Adipocyte (in vitro differentiated cells): Measurements from ENCODE around the gene SCAP.

Experiments
- DNase-seq: peaks from one replicate; pipeline ENCODE4 v3.0.0-alpha.2; 2015; ENCODE audit warnings: low read depth
- H3K27me3 ChIP-seq: replicated peaks from 2 replicates; pipeline ENCODE4 v1.7.0; 2013; ENCODE audit warnings: mild to moderate bottlenecking, low read length, moderate library complexity; ENCODE audit not compliant: control insufficient read depth, insufficient read depth
- H3K36me3 ChIP-seq: 2 replicates; pipeline ENCODE4 v1.7.0; 2013; ENCODE audit warnings: low read length, mild to moderate bottlenecking, moderate library complexity; ENCODE audit not compliant: control insufficient read depth, insufficient read depth, severe bottlenecking
- H3K4me1 ChIP-seq: 2 replicates; pipeline ENCODE4 v1.7.0; 2013; ENCODE audit warnings: mild to moderate bottlenecking, low read length, moderate library complexity; ENCODE audit not compliant: control insufficient read depth, insufficient read depth
- H3K4me3 ChIP-seq: 2 replicates; pipeline ENCODE4 v1.7.0; 2013; ENCODE audit warnings: mild to moderate bottlenecking, low read length, moderate library complexity
- H3K9ac ChIP-seq: 2 replicates; pipeline ENCODE4 v1.7.0; 2013; ENCODE audit warnings: mild to moderate bottlenecking, low read length, moderate library complexity
- H3K9me3 ChIP-seq: 2 replicates; pipeline ENCODE4 v1.7.0; 2013; ENCODE audit warnings: mild to moderate bottlenecking, low read length, moderate library complexity; ENCODE audit not compliant: control insufficient read depth

Gene SCAP

DNA sequence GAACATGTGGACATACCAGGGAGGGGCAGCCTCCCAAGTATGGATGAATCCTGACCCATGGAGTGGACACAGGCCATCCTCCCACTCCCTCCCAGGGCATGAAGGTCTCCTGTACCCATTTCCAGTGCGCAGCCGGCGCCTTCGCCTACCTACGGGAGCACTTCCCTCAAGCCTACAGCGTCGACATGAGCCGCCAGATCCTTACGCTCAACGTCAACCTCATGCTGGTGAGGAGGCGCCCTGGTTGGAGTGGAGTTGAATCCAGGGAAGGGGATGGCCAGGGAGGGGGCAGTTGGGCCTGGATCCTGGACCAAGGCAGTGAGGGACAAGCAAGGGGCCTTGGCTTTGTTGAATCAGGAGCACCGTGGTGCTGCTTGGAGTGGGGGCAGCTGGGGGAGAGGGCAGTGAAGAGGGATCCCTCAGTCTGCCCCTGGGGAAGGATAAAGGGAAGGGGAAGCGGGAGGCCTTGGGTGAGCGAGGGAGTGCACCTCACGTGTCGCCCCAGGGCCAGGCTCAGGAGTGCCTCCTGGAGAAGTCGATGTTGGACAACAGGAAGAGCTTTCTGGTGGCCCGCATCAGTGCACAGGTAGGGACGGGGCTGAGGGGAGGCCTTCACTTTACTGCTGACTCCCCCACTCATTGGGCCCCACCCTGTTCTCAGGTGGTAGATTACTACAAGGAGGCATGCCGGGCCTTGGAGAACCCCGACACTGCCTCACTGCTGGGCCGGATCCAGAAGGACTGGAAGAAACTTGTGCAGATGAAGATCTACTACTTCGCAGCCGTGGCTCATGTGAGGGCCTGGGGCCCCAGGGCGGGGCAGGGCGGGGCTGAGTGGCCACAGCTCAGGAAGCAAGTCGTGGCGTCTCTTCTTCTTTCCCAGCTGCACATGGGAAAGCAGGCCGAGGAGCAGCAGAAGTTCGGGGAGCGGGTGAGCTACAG is 69.7 kb downstream of the SCAP start:
- peak overlapping the region; percentile 59 for H3K9ac ChIP-seq
- DNase-seq: no peak
- H3K27me3 ChIP-seq: no peaks in the 10 kb centered on the region
- no peaks in the 10 kb centered on the region for H3K9me3 ChIP-seq
- peaks cover 39% of the 10 kb centered on the region for H3K36me3 ChIP-seq
- H3K4me3 ChIP-seq: no peak overlapping the region
- H3K4me1 ChIP-seq: peaks cover 40% of the 10 kb centered on the region

GRCh38 chr3:47404955-47405790 is 70.6 kb downstream of the SCAP start:
- peaks cover 41% of the 10 kb centered on the region for H3K4me1 ChIP-seq
- peak; percentile 84 for DNase-seq
- H3K27me3 ChIP-seq: no peaks in the 10 kb centered on the region
- H3K36me3 ChIP-seq: peaks cover 36% of the 10 kb centered on the region
- H3K4me3 ChIP-seq: peak overlapping the region; percentile 13
- H3K9me3 ChIP-seq: no peaks in the 10 kb centered on the region
- H3K9ac ChIP-seq: peak overlapping the region; percentile 59

- Histone ChIP-seq H3K9ac (peak overlapping the region; percentile 59), H3K27me3 (no peaks in the 10 kb centered on the region), H3K4me1 (peaks cover 43% of the 10 kb centered on the region), H3K9me3 (no peaks in the 10 kb centered on the region), H3K36me3 (peaks cover 36% of the 10 kb centered on the region), H3K4me3 (no peak overlapping the region)
- DNase-seq: no peak
These were observed 71.3 kb downstream of the SCAP start for GRCh38 chr3:47404431-47404876.

GRCh38 chr3:47399531-47400270 is 76.0 kb downstream of the SCAP start:
- Histone ChIP-seq H3K9me3 (no peaks in the 10 kb centered on the region), H3K36me3 (peaks cover 20% of the 10 kb centered on the region)

DNA sequence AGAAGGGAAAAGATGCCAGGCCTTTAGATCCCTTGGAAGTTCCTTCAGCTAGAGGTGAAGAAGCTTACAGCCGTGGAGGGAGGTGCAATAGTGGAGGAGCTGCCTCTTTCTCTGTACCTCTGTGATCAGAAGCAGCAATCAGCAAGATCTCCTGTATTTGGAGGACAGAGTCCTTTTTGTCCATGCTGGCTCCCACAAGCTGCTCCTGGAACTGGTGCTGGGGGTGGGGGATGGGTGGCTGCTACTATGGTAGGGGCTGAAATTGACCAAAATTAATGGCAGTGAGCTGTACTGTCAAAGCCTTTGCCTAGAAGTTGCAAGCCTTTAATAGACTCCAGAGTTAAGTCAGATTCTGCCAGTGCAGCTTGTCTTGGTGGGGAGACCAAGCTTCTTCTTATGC is 76.7 kb downstream of the SCAP start:
- H3K36me3 ChIP-seq: peaks cover 20% of the 10 kb centered on the region
- H3K4me1 ChIP-seq: peaks cover 18% of the 10 kb centered on the region
- H3K27me3 ChIP-seq: no peaks in the 10 kb centered on the region
- no peak for DNase-seq
- H3K4me3 ChIP-seq: no peak overlapping the region
- no peak overlapping the region for H3K9ac ChIP-seq
- H3K9me3 ChIP-seq: no peaks in the 10 kb centered on the region

More at GRCh38 chr3:47399531-47400270, 76.0 kb downstream of the SCAP start:
- no peaks in the 10 kb centered on the region for H3K27me3 ChIP-seq
- peaks cover 18% of the 10 kb centered on the region for H3K4me1 ChIP-seq
- no peak overlapping the region for H3K9ac ChIP-seq
- no peak overlapping the region for H3K4me3 ChIP-seq
- peak; percentile 53 for DNase-seq

GRCh38 chr3:47398228-47398627 is 77.5 kb downstream of the SCAP start:
- no peaks in the 10 kb centered on the region for H3K9me3 ChIP-seq
- H3K4me1 ChIP-seq: peaks cover 15% of the 10 kb centered on the region
- H3K36me3 ChIP-seq: peaks cover 17% of the 10 kb centered on the region
- H3K4me3 ChIP-seq: no peak overlapping the region
- H3K27me3 ChIP-seq: no peaks in the 10 kb centered on the region
- DNase-seq: peak; percentile 55
- H3K9ac ChIP-seq: no peak overlapping the region

- no peak overlapping the region for H3K9ac ChIP-seq
- H3K36me3 ChIP-seq: peaks cover 17% of the 10 kb centered on the region
- H3K4me1 ChIP-seq: peaks cover 12% of the 10 kb centered on the region
- H3K4me3 ChIP-seq: no peak overlapping the region
- no peak for DNase-seq
- no peaks in the 10 kb centered on the region for H3K9me3 ChIP-seq
- H3K27me3 ChIP-seq: no peaks in the 10 kb centered on the region
These were observed 80.9 kb downstream of the SCAP start for GRCh38 chr3:47394881-47395280.

- peaks cover 13% of the 10 kb centered on the region for H3K36me3 ChIP-seq
- DNase-seq: peak; percentile 56
- H3K27me3 ChIP-seq: no peaks in the 10 kb centered on the region
- no peak overlapping the region for H3K9ac ChIP-seq
- peaks cover 12% of the 10 kb centered on the region for H3K4me1 ChIP-seq
- H3K4me3 ChIP-seq: no peak overlapping the region
- H3K9me3 ChIP-seq: no peaks in the 10 kb centered on the region
These were observed 81.4 kb downstream of the SCAP start for GRCh38 chr3:47394140-47394870.

DNA sequence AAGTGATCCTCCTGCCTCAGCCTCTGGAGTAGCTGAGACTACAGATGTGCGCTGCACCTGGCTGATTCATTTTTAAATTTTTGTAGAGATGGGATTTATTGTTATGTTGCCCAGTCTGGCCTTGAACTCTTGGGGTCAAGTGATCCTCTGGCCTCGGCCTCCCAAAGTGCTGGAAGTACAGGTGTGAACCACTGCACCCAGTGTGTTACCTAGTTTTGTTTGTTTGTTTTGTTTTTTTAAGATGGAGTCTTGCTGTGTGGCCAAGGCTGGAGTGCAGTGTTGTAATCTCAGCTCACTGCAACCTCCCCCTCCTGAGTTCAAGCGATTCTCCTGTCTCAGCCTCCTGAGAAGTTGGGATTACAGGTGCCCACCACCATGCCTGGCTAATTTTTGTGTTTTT is 82.8 kb downstream of the SCAP start:
- no peaks in the 10 kb centered on the region for H3K9me3 ChIP-seq
- H3K27me3 ChIP-seq: no peaks in the 10 kb centered on the region
- H3K4me1 ChIP-seq: peaks cover 12% of the 10 kb centered on the region
- H3K9ac ChIP-seq: no peak overlapping the region
- no peak for DNase-seq
- H3K4me3 ChIP-seq: no peak overlapping the region
- peaks cover 22% of the 10 kb centered on the region for H3K36me3 ChIP-seq

DNA sequence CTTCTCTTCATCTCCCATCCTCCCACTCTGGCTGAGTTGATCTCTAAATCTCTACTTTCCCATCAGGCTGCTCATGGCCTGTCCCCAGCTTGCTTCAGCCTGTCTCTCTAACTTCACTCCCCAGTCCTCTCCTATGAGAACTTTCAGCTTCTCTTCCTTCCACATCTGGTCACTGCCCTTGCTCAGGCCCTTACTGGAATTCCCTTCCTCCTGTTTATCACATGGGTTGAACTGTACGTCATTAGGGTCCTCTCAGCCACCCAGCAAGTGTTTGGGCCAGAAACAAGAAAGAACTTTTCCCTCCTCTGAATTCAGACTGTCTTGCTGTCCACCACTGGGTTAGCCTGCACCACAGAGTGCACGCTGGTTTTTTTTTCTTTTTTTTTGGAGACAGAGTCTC is 89.9 kb downstream of the SCAP start:
- no peak for DNase-seq
- H3K27me3 ChIP-seq: no peaks in the 10 kb centered on the region
- H3K4me3 ChIP-seq: no peak overlapping the region
- H3K36me3 ChIP-seq: peaks cover 13% of the 10 kb centered on the region
- H3K9me3 ChIP-seq: no peaks in the 10 kb centered on the region
- no peak overlapping the region for H3K9ac ChIP-seq
- peaks cover 9% of the 10 kb centered on the region for H3K4me1 ChIP-seq
